ENCODE measurements around the gene ST7. TPM values are rescaled to one million over a fixed set of nuclear protein-coding genes. Genes with fewer than 3 reads are reported as not detected.

The ST7 gene
- total RNA-seq, 3 donors from 2014 or later (not counting 1 experiment from before 2014, with no cell fraction given) = 9.8 to 15.7 (median 12.9) TPM

GRCh38 chr7:117274951-117275350 is 321.6 kb downstream of the ST7 start:
- no peak overlapping the region for H3K27ac ChIP-seq (ENCODE audit: low read length)
- H3K9me3 ChIP-seq (ENCODE audit: control insufficient read depth, insufficient read depth, low read length) = no peaks in the 10 kb centered on the region
- Mint-ChIP-seq H3K4me1 (no peaks in the 10 kb centered on the region), H3K27ac (no peak overlapping the region), H3K9me3 (peaks cover 0 to 3% of the 10 kb centered on the region in 2 donors), H3K4me3 (no peak overlapping the region), H3K36me3 (no peaks in the 10 kb centered on the region), H3K27me3 (ENCODE audit: low read depth in 2 of 2) (peaks cover 0 to 7% of the 10 kb centered on the region in 2 donors)
- 91% methylated on average over 4 of the region's 4 CpGs for WGBS (ENCODE audit: insufficient coverage)
- H3K4me3 ChIP-seq (ENCODE audit: low read length) = no peak overlapping the region
- no peaks in the 10 kb centered on the region for H3K36me3 ChIP-seq (ENCODE audit: control insufficient read depth, insufficient read depth, low read length)
- ATAC-seq (no peak), DNase-seq (no peak)
- no peaks in the 10 kb centered on the region for H3K27me3 ChIP-seq (ENCODE audit: control insufficient read depth, insufficient read depth, low read length)
- intact Hi-C loops (cut with micrococcal nuclease) = no loop called here
- H3K4me1 ChIP-seq (ENCODE audit: control insufficient read depth, insufficient read depth, low read length) = no peaks in the 10 kb centered on the region
- no peak for TF ChIP-seq CTCF (IDR thresholded peaks at IDR 0.05)

- H3K4me1 ChIP-seq (ENCODE audit: control insufficient read depth, insufficient read depth, low read length) = no peaks in the 10 kb centered on the region
- Mint-ChIP-seq H3K4me1 (no peaks in the 10 kb centered on the region), H3K27ac (no peak overlapping the region), H3K27me3 (ENCODE audit: low read depth in 2 of 2) (peaks cover 3 to 8% of the 10 kb centered on the region in 2 donors), H3K4me3 (no peak overlapping the region), H3K9me3 (peaks cover 3 to 12% of the 10 kb centered on the region in 2 donors), H3K36me3 (no peaks in the 10 kb centered on the region)
- intact Hi-C loops (cut with micrococcal nuclease) = no loop called here
- no peaks in the 10 kb centered on the region for H3K36me3 ChIP-seq (ENCODE audit: control insufficient read depth, insufficient read depth, low read length)
- H3K9me3 ChIP-seq (ENCODE audit: control insufficient read depth, insufficient read depth, low read length) = no peaks in the 10 kb centered on the region
- H3K27ac ChIP-seq (ENCODE audit: low read length) = no peak overlapping the region
- DNase-seq (no peak), ATAC-seq (no peak)
- H3K4me3 ChIP-seq (ENCODE audit: low read length) = no peak overlapping the region
- no peak for TF ChIP-seq CTCF (IDR thresholded peaks at IDR 0.05)
- 81% methylated on average over 3 of the region's 3 CpGs for WGBS (ENCODE audit: insufficient coverage)
- no peaks in the 10 kb centered on the region for H3K27me3 ChIP-seq (ENCODE audit: control insufficient read depth, insufficient read depth, low read length)
These were observed 324.3 kb downstream of the ST7 start for GRCh38 chr7:117277576-117277975.

GRCh38 chr7:117278040-117278439 is 324.7 kb downstream of the ST7 start:
- no peaks in the 10 kb centered on the region for H3K4me1 ChIP-seq (ENCODE audit: control insufficient read depth, insufficient read depth, low read length)
- TF ChIP-seq CTCF (IDR thresholded peaks at IDR 0.05) = no peak
- H3K27ac ChIP-seq (ENCODE audit: low read length) = no peak overlapping the region
- H3K4me3 ChIP-seq (ENCODE audit: low read length) = no peak overlapping the region
- Mint-ChIP-seq H3K27ac (no peak overlapping the region), H3K27me3 (ENCODE audit: low read depth in 2 of 2) (peaks cover 3 to 8% of the 10 kb centered on the region in 2 donors), H3K4me3 (no peak overlapping the region), H3K9me3 (peaks cover 3 to 12% of the 10 kb centered on the region in 2 donors), H3K4me1 (no peaks in the 10 kb centered on the region), H3K36me3 (no peaks in the 10 kb centered on the region)
- intact Hi-C loops (cut with micrococcal nuclease) = no loop called here
- no peak for ATAC-seq
- no peaks in the 10 kb centered on the region for H3K36me3 ChIP-seq (ENCODE audit: control insufficient read depth, insufficient read depth, low read length)
- WGBS (ENCODE audit: insufficient coverage) = 95% methylated on average over 10 of the region's 10 CpGs
- H3K9me3 ChIP-seq (ENCODE audit: control insufficient read depth, insufficient read depth, low read length) = no peaks in the 10 kb centered on the region
- no peak for DNase-seq
- no peaks in the 10 kb centered on the region for H3K27me3 ChIP-seq (ENCODE audit: control insufficient read depth, insufficient read depth, low read length)

- H3K9me3 Mint-ChIP-seq = peaks cover 3 to 12% of the 10 kb centered on the region in 2 donors
- no peak overlapping the region for H3K27ac ChIP-seq (ENCODE audit: low read length)
- intact Hi-C loops (cut with micrococcal nuclease) = no loop called here
- no peak overlapping the region for H3K4me3 Mint-ChIP-seq
- H3K27me3 ChIP-seq (ENCODE audit: control insufficient read depth, insufficient read depth, low read length) = no peaks in the 10 kb centered on the region
- WGBS (ENCODE audit: insufficient coverage) = 69% methylated on average over 1 of the region's 2 CpGs
- H3K4me3 ChIP-seq (ENCODE audit: low read length) = no peak overlapping the region
- H3K27ac Mint-ChIP-seq = no peak overlapping the region
- no peaks in the 10 kb centered on the region for H3K4me1 Mint-ChIP-seq
- ATAC-seq (no peak), DNase-seq (no peak)
- no peak for TF ChIP-seq CTCF (IDR thresholded peaks at IDR 0.05)
- no peaks in the 10 kb centered on the region for H3K9me3 ChIP-seq (ENCODE audit: control insufficient read depth, insufficient read depth, low read length)
- no peaks in the 10 kb centered on the region for H3K36me3 ChIP-seq (ENCODE audit: control insufficient read depth, insufficient read depth, low read length)
- peaks cover 3 to 8% of the 10 kb centered on the region in 2 donors for H3K27me3 Mint-ChIP-seq (ENCODE audit: low read depth in 2 of 2)
- no peaks in the 10 kb centered on the region for H3K4me1 ChIP-seq (ENCODE audit: control insufficient read depth, insufficient read depth, low read length)
- no peaks in the 10 kb centered on the region for H3K36me3 Mint-ChIP-seq
These were observed 325.9 kb downstream of the ST7 start for GRCh38 chr7:117279203-117279602.

Data from natural killer cell (primary cell).